ENCODE results near the gene RNF181. TPM values are rescaled to one million over a fixed set of nuclear protein-coding genes. Genes with fewer than 3 reads are reported as not detected.

RNF181 gene
- total and polyA plus RNA-seq, 2 of the 13 experiments (the other 11 are each of a cell fraction or from before 2014, with no cell fraction given): 224 to 578 TPM

- TF ChIP-seq GPN1 (CRISPR knock-in tag; IDR thresholded peaks at IDR 0.05; ENCODE audit: borderline replicate concordance): no peak
- no peak for TF ChIP-seq ATF1 (CRISPR knock-in tag; IDR thresholded peaks at IDR 0.05)
- TF ChIP-seq ZNF570 (CRISPR knock-in tag; IDR thresholded peaks at IDR 0.05; ENCODE audit: borderline replicate concordance): no peak
- no peak for TF ChIP-seq TSC22D2 (CRISPR knock-in tag; IDR thresholded peaks at IDR 0.05; ENCODE audit: borderline replicate concordance)
- peak; percentile 75; the same call in 1 of the 2 replicates for TF ChIP-seq DMTF1 (CRISPR knock-in tag; IDR thresholded peaks at IDR 0.05)
- no peak for TF ChIP-seq CENPBD1 (CRISPR knock-in tag; IDR thresholded peaks at IDR 0.05; ENCODE audit: borderline replicate concordance, low read depth)
- TF ChIP-seq ATF2 (CRISPR knock-in tag; IDR thresholded peaks at IDR 0.05): no peak
- TF ChIP-seq MEIS1 (CRISPR knock-in tag; IDR thresholded peaks at IDR 0.05; ENCODE audit: borderline replicate concordance): no peak
- TF ChIP-seq ZNF407 (CRISPR knock-in tag; IDR thresholded peaks at IDR 0.05; ENCODE audit: not compliant biosample characterization): peak; percentile 50
- TF ChIP-seq GFI1 (CRISPR knock-in tag; IDR thresholded peaks at IDR 0.05; ENCODE audit: borderline replicate concordance): no peak
- TF ChIP-seq TCF12 (IDR thresholded peaks at IDR 0.05): no peak
- TF ChIP-seq TCF12 (CRISPR knock-in tag; IDR thresholded peaks at IDR 0.05): 0 out of 2 replicates have a peak, but pooled peaks have one; percentile 48
- no peak for TF ChIP-seq ZBTB8A (CRISPR knock-in tag; IDR thresholded peaks at IDR 0.05; ENCODE audit: borderline replicate concordance, low read depth)
- TF ChIP-seq ZFP36L1 (CRISPR knock-in tag; IDR thresholded peaks at IDR 0.05): peak; percentile 12; the same call in 1 of the 2 replicates
- TF ChIP-seq NFIC (IDR thresholded peaks at IDR 0.05; ENCODE audit: low read length): no peak
- TF ChIP-seq ZNF317 (CRISPR knock-in tag; IDR thresholded peaks at IDR 0.05): 0 out of 2 replicates have a peak, but pooled peaks have one; percentile 6
- 0 out of 2 replicates have a peak, but pooled peaks have one; percentile 17 for TF ChIP-seq ATF3 (CRISPR knock-in tag; IDR thresholded peaks at IDR 0.05)
Observed at GRCh38 chr2:85594715-85595300, 737 bp upstream of the RNF181 start (continued).
